PC-9 (cell line): Measurements from ENCODE around the gene ABCA2. TPM values are rescaled to one million over a fixed set of nuclear protein-coding genes. Genes with fewer than 3 reads are reported as not detected.

Experiments used
- BruUV-seq: library from RNA; stranded (reverse); fragments of 400-500 nt; replicated peaks from 2 replicates; lab custom pipeline; 2021; lab: Mats Ljungman, UMichigan
- CTCF ChIA-PET: fragments of 300-600 bp; sonication (Branson Sonifier 250); formaldehyde crosslinking; loops from one replicate; lab custom pipeline; 2022; ENCODE audit warnings: antibody characterized with exemption; lab: Charles Lee
- POLR2A ChIA-PET: fragments of 300-600 bp; sonication (Branson Sonifier 250); formaldehyde crosslinking; loops from one replicate; lab custom pipeline; 2022; ENCODE audit warnings: antibody characterized with exemption; ENCODE audit not compliant: unreplicated experiment; lab: Charles Lee
- DNase-seq, 2 experiments: peaks; one replicate each; pipeline versions ENCODE4 v3.0.0 to v3.0.0-alpha.2; 2015 to 2022; ENCODE audit warnings: mixed read lengths in 1 of 2
- H2AFZ ChIP-seq: fragments of 200-600 bp; sonication (generic); 2 replicates; pipeline ENCODE4 v1.8.1; 2017; ENCODE audit warnings: antibody characterized with exemption
- H3F3A ChIP-seq: fragments of 200-600 bp; sonication (generic); 2 replicates; pipeline ENCODE4 v1.8.1; 2017; ENCODE audit warnings: antibody characterized with exemption, mild to moderate bottlenecking, low read depth; ENCODE audit not compliant: insufficient read depth
- H3K27ac ChIP-seq: fragments of 200-600 bp; sonication (generic); 2 replicates; pipeline ENCODE4 v1.6.1; 2016; ENCODE audit warnings: mixed run types
- H3K27me3 ChIP-seq: fragments of 200-600 bp; sonication (generic); 2 replicates; pipeline ENCODE4 v1.6.1; 2016; ENCODE audit warnings: low read depth, mixed run types; ENCODE audit not compliant: insufficient read depth
- H3K36me3 ChIP-seq: fragments of 200-600 bp; sonication (generic); 2 replicates; pipeline ENCODE4 v1.6.1; 2016; ENCODE audit warnings: low read depth, mixed run types
- H3K4me1 ChIP-seq: fragments of 200-600 bp; sonication (generic); replicated peaks from 2 replicates; pipeline ENCODE4 v1.6.1; 2016; ENCODE audit warnings: mixed run types; ENCODE audit not compliant: insufficient read depth
- H3K4me2 ChIP-seq: fragments of 200-600 bp; sonication (generic); 2 replicates; pipeline ENCODE4 v1.6.1; 2017; ENCODE audit warnings: mixed run types
- H3K4me3 ChIP-seq: fragments of 200-600 bp; sonication (generic); 2 replicates; pipeline ENCODE4 v1.6.1; 2016; ENCODE audit warnings: mixed run types
- H3K79me2 ChIP-seq: fragments of 200-600 bp; sonication (generic); 2 replicates; pipeline ENCODE4 v1.6.1; 2017; ENCODE audit warnings: low read depth, mixed run types
- H3K9me2 ChIP-seq: fragments of 200-600 bp; sonication (generic); 2 replicates; pipeline ENCODE4 v1.8.1; 2017; ENCODE audit warnings: mild to moderate bottlenecking; ENCODE audit not compliant: insufficient read depth
- H3K9me3 ChIP-seq: fragments of 200-600 bp; sonication (generic); 2 replicates; pipeline ENCODE4 v1.8.1; 2016; ENCODE audit warnings: low read depth; ENCODE audit not compliant: insufficient read depth
- H4K20me1 ChIP-seq: fragments of 200-600 bp; sonication (generic); 2 replicates; pipeline ENCODE4 v1.8.1; 2017; ENCODE audit not compliant: insufficient read depth
- EZH2 ChIP-seq: fragments of 200-600 bp; sonication (generic); IDR thresholded peaks from 2 replicates; pipeline ENCODE4 v1.8.0; 2017; ENCODE audit warnings: antibody characterized with exemption, low read depth
- intact Hi-C: fragments of 100-400 bp; cut with micrococcal nuclease; formaldehyde crosslinking; loops from one replicate; pipeline ENCODE4 v1.10.0; 2022; ENCODE audit not compliant: unreplicated experiment
- total RNA-seq: library from RNA; stranded (reverse); gene quantifications from 2 replicates; pipeline ENCODE4 v1.2.3, GENCODE V29; 2021
- TF ChIP-seq, protein P1 (sequence below): fragments of 200-600 bp; sonication (generic); conservative IDR thresholded peaks from 2 replicates; pipeline ENCODE4 v1.6.1; 2017; ENCODE audit warnings: mixed run types, antibody characterized with exemption, mild to moderate bottlenecking, moderate library complexity

The ABCA2 gene
- total RNA-seq, 1 experiment from 2014 or later = 79.2 TPM

- no peak overlapping the region for H3K4me3 ChIP-seq
- no peak overlapping the region for H2AFZ ChIP-seq
- H3K27ac ChIP-seq = no peak overlapping the region
- no peak overlapping the region for H3K4me2 ChIP-seq
- H3F3A ChIP-seq = peaks cover 8% of the 10 kb centered on the region; the same call in 1 of the 2 replicates
- no peaks in the 10 kb centered on the region for H3K36me3 ChIP-seq
- no peaks in the 10 kb centered on the region for H3K79me2 ChIP-seq
- peaks cover 10% of the 10 kb centered on the region for H3K4me1 ChIP-seq
- H4K20me1 ChIP-seq = no peaks in the 10 kb centered on the region
- CTCF ChIA-PET = no interaction called here
- POLR2A ChIA-PET = no interaction called here
- H3K9me2 ChIP-seq = no peaks in the 10 kb centered on the region
- no peaks in the 10 kb centered on the region for H3K27me3 ChIP-seq
- no peak for TF ChIP-seq EZH2
- TF ChIP-seq, protein P1, sequence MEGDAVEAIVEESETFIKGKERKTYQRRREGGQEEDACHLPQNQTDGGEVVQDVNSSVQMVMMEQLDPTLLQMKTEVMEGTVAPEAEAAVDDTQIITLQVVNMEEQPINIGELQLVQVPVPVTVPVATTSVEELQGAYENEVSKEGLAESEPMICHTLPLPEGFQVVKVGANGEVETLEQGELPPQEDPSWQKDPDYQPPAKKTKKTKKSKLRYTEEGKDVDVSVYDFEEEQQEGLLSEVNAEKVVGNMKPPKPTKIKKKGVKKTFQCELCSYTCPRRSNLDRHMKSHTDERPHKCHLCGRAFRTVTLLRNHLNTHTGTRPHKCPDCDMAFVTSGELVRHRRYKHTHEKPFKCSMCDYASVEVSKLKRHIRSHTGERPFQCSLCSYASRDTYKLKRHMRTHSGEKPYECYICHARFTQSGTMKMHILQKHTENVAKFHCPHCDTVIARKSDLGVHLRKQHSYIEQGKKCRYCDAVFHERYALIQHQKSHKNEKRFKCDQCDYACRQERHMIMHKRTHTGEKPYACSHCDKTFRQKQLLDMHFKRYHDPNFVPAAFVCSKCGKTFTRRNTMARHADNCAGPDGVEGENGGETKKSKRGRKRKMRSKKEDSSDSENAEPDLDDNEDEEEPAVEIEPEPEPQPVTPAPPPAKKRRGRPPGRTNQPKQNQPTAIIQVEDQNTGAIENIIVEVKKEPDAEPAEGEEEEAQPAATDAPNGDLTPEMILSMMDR = no peak
- no TSS peak for BruUV-seq
- intact Hi-C loops = no loop called here
- no peaks in the 10 kb centered on the region for H3K9me3 ChIP-seq
- DNase-seq = no peak
These were observed 67.1 kb downstream of the ABCA2 start for GRCh38 chr9:136960938-136961275.

GRCh38 chr9:136960212-136960937 lies 67.7 kb downstream of the ABCA2 start:
- TF ChIP-seq EZH2 = no peak
- TF ChIP-seq, protein P1 = no peak
- peaks cover 10% of the 10 kb centered on the region for H3K4me1 ChIP-seq
- H3K27ac ChIP-seq = no peak overlapping the region
- no peak for DNase-seq
- H3K9me3 ChIP-seq = no peaks in the 10 kb centered on the region
- no peaks in the 10 kb centered on the region for H4K20me1 ChIP-seq
- CTCF ChIA-PET = no interaction called here
- intact Hi-C loops = no loop called here
- BruUV-seq = no TSS peak
- peaks cover 8% of the 10 kb centered on the region; the same call in 1 of the 2 replicates for H3F3A ChIP-seq
- no peak overlapping the region for H2AFZ ChIP-seq
- H3K79me2 ChIP-seq = no peaks in the 10 kb centered on the region
- H3K4me2 ChIP-seq = no peak overlapping the region
- H3K36me3 ChIP-seq = no peaks in the 10 kb centered on the region
- POLR2A ChIA-PET = interaction anchor here (0.7 kb wide), 1 partner anchor 36 kb away, joined by 7 read pairs; the partner anchor contains the start of gene CLIC3
- H3K27me3 ChIP-seq = no peaks in the 10 kb centered on the region
- H3K9me2 ChIP-seq = no peaks in the 10 kb centered on the region
- no peak overlapping the region for H3K4me3 ChIP-seq

GRCh38 chr9:136958898-136959850 lies 68.9 kb downstream of the ABCA2 start:
- intact Hi-C loops = no loop called here
- no peak overlapping the region for H3K4me3 ChIP-seq
- TF ChIP-seq, protein P1 = no peak
- no peak for TF ChIP-seq EZH2
- no peak overlapping the region for H3K4me2 ChIP-seq
- no peaks in the 10 kb centered on the region for H3K36me3 ChIP-seq
- BruUV-seq = no TSS peak
- H3F3A ChIP-seq = peaks cover 8% of the 10 kb centered on the region; the same call in 1 of the 2 replicates
- ChIA-PET CTCF (no interaction called here), POLR2A (no interaction called here)
- H2AFZ ChIP-seq = no peak overlapping the region
- H4K20me1 ChIP-seq = no peaks in the 10 kb centered on the region
- no peak overlapping the region for H3K27ac ChIP-seq
- no peaks in the 10 kb centered on the region for H3K27me3 ChIP-seq
- peaks cover 3% of the 10 kb centered on the region for H3K4me1 ChIP-seq
- H3K9me3 ChIP-seq = no peaks in the 10 kb centered on the region
- no peaks in the 10 kb centered on the region for H3K9me2 ChIP-seq
- no peak for DNase-seq
- H3K79me2 ChIP-seq = no peaks in the 10 kb centered on the region
